Measurements from ENCODE around the gene DNLZ. TPM values are rescaled to one million over a fixed set of nuclear protein-coding genes. Genes with fewer than 3 reads are reported as not detected.

Gene DNLZ
- total RNA-seq, 1 donor from 2014 or later = 17.4 TPM

- peaks cover 4% of the 10 kb centered on the region for H3K36me3 ChIP-seq (ENCODE audit: control insufficient read depth, insufficient read depth, low read length)
- H3K4me3 ChIP-seq (ENCODE audit: low read depth, low read length) = no peak overlapping the region
- no peak for FAIRE-seq
Observed at GRCh38 chr9:136372006-136372405, 8.5 kb upstream of the DNLZ start.

GRCh38 chr9:136371533-136371880, 8.0 kb upstream of the DNLZ start:
- FAIRE-seq = no peak
- Histone ChIP-seq H3K27me3 (ENCODE audit: control insufficient read depth, insufficient read depth, low read length) (no peaks in the 10 kb centered on the region), H3K4me3 (ENCODE audit: low read depth, low read length) (no peak overlapping the region), H3K36me3 (ENCODE audit: control insufficient read depth, insufficient read depth, low read length) (peaks cover 4% of the 10 kb centered on the region)
- TF ChIP-seq, protein P1, sequence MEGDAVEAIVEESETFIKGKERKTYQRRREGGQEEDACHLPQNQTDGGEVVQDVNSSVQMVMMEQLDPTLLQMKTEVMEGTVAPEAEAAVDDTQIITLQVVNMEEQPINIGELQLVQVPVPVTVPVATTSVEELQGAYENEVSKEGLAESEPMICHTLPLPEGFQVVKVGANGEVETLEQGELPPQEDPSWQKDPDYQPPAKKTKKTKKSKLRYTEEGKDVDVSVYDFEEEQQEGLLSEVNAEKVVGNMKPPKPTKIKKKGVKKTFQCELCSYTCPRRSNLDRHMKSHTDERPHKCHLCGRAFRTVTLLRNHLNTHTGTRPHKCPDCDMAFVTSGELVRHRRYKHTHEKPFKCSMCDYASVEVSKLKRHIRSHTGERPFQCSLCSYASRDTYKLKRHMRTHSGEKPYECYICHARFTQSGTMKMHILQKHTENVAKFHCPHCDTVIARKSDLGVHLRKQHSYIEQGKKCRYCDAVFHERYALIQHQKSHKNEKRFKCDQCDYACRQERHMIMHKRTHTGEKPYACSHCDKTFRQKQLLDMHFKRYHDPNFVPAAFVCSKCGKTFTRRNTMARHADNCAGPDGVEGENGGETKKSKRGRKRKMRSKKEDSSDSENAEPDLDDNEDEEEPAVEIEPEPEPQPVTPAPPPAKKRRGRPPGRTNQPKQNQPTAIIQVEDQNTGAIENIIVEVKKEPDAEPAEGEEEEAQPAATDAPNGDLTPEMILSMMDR (IDR thresholded peaks at IDR 0.05; ENCODE audit: insufficient read depth, low read length, severe bottlenecking) = no peak
- no peak for DNase-seq (ENCODE audit: low read depth)

More at GRCh38 chr9:136372006-136372405, 8.5 kb upstream of the DNLZ start:
- TF ChIP-seq, protein P1 (IDR thresholded peaks at IDR 0.05; ENCODE audit: insufficient read depth, low read length, severe bottlenecking) = no peak
- no peak for DNase-seq (ENCODE audit: low read depth)
- no peaks in the 10 kb centered on the region for H3K27me3 ChIP-seq (ENCODE audit: control insufficient read depth, insufficient read depth, low read length)

DNA sequence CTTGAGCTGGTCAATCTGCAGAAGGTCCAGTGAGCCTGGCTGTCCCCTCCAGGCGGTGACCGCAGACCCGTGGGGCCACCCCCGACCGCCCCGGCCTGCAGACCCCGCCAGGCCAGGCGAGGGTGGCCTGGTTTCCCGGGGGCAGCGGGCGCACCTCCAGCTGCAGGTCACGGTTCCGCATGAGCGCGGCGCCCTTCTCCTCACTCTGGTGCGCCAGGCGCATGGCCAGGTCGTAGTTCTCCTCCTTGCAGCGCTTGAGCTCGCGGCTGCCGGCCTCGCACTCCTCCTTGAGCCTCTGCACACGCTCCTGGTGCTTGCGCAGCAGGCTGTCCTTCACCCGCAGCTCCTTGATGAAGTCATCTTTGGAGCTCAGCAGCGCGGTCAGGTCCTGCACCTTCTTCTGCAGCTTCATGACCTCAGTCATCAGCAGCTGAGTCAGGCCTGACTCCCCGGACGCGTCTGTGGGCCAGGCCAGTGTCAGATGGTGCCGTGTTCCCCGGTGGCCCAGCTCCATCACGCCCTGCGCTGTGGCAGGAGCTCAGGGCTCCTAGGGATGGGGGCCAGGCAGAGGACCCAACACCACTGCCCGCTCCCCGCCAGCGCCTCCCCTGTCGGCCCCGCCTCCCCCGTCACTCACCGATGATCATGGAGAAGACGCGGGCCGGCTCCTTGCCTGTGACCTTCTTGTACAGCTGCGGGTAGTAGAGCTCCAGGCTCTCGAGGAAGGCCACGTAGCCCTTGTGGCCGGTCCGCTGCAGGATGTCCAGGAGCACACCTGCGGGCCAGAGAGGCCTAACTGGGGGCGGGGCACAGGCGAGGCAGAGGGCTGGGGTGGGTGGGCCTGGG, 7.4 kb upstream of the DNLZ start:
- FAIRE-seq = no peak
- no peak for DNase-seq (ENCODE audit: low read depth)
- no peak overlapping the region for H3K4me3 ChIP-seq (ENCODE audit: low read depth, low read length)
- no peaks in the 10 kb centered on the region for H3K27me3 ChIP-seq (ENCODE audit: control insufficient read depth, insufficient read depth, low read length)
- H3K36me3 ChIP-seq (ENCODE audit: control insufficient read depth, insufficient read depth, low read length) = peaks cover 2% of the 10 kb centered on the region
- TF ChIP-seq, protein P1 (IDR thresholded peaks at IDR 0.05; ENCODE audit: insufficient read depth, low read length, severe bottlenecking) = no peak

GRCh38 chr9:136370037-136370436, 6.5 kb upstream of the DNLZ start:
- DNase-seq (ENCODE audit: low read depth) (no peak), FAIRE-seq (no peak)
- no peaks in the 10 kb centered on the region for H3K36me3 ChIP-seq (ENCODE audit: control insufficient read depth, insufficient read depth, low read length)
- H3K27me3 ChIP-seq (ENCODE audit: control insufficient read depth, insufficient read depth, low read length) = no peaks in the 10 kb centered on the region
- TF ChIP-seq, protein P1 (IDR thresholded peaks at IDR 0.05; ENCODE audit: insufficient read depth, low read length, severe bottlenecking) = no peak
- H3K4me3 ChIP-seq (ENCODE audit: low read depth, low read length) = no peak overlapping the region

- Histone ChIP-seq H3K27me3 (ENCODE audit: control insufficient read depth, insufficient read depth, low read length) (no peaks in the 10 kb centered on the region), H3K36me3 (ENCODE audit: control insufficient read depth, insufficient read depth, low read length) (no peaks in the 10 kb centered on the region), H3K4me3 (ENCODE audit: low read depth, low read length) (no peak overlapping the region)
- FAIRE-seq = no peak
- no peak for DNase-seq (ENCODE audit: low read depth)
- TF ChIP-seq, protein P1 (IDR thresholded peaks at IDR 0.05; ENCODE audit: insufficient read depth, low read length, severe bottlenecking) = no peak
Observed at GRCh38 chr9:136368190-136368589, 4.6 kb upstream of the DNLZ start.

Measured in bronchial epithelial cell (primary cell).